Panc1 (cell line): Measurements from ENCODE around the gene GPC6.

Source experiments
- TCF7L2 ChIP-seq: IDR thresholded peaks from 2 replicates; pipeline ENCODE4 v1.6.1; 2011; ENCODE audit warnings: mild to moderate bottlenecking, low read depth, low read length, inconsistent platforms
- TF ChIP-seq, protein P1 (sequence below): fragments of 450-650 bp; IDR thresholded peaks from 2 replicates; pipeline ENCODE4 v1.5.1; 2017; ENCODE audit warnings: mild to moderate bottlenecking

DNA sequence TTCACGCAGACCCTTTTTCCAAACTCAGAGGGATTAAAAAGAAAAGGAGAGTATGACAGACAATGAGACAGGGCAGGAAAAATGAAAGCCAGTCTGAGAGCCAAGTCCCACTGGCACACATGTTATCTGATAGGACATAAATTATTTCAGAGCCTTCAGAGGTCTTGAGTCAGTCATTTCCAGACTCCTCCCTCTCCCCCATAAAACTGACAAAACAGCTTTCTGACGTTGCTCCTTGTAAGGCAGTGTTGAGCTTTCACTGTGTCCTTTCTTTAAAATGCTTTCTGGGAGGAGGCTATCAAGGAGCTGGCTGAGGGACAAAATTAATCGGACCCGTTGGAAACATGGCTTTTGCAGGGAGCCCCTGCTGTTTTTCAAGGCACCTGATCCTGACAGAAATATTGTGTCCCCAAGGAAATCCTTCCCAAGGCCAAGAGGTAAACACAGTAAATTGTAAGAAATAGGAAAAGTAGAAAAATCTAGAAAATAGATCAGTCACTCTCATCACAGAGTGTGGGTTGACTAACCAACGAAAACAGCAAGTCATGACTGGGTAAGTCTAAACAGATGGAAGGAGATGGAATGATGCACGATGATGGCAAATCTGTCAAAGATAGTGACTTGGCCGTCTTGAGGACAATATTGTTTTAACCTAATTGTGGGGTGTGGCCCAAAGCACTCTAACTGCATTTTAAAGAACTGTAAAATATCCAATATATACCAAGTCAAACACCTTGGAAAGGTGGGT, 1163.2 kb downstream of the GPC6 start:
- TF ChIP-seq, protein P1, sequence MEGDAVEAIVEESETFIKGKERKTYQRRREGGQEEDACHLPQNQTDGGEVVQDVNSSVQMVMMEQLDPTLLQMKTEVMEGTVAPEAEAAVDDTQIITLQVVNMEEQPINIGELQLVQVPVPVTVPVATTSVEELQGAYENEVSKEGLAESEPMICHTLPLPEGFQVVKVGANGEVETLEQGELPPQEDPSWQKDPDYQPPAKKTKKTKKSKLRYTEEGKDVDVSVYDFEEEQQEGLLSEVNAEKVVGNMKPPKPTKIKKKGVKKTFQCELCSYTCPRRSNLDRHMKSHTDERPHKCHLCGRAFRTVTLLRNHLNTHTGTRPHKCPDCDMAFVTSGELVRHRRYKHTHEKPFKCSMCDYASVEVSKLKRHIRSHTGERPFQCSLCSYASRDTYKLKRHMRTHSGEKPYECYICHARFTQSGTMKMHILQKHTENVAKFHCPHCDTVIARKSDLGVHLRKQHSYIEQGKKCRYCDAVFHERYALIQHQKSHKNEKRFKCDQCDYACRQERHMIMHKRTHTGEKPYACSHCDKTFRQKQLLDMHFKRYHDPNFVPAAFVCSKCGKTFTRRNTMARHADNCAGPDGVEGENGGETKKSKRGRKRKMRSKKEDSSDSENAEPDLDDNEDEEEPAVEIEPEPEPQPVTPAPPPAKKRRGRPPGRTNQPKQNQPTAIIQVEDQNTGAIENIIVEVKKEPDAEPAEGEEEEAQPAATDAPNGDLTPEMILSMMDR, result no peak
- no peak for TF ChIP-seq TCF7L2
